ENCODE data around the gene CTNNAL1.
"Not testable (repeated sequence)": the region's sequence is repeated elsewhere in the genome, so short reads cannot be mapped to it uniquely, and the experiment has no call there.

Gene CTNNAL1

GRCh38 chr9:108903420-108904103 lies 109.7 kb downstream of the CTNNAL1 start:
- no peaks in the 10 kb centered on the region for H3K9me3 ChIP-seq (ENCODE audit: control insufficient read depth in 2 of 2, low read length in 2 of 2)
- H3K4me1 ChIP-seq (ENCODE audit: control insufficient read depth, insufficient read depth, low read length) = no peaks in the 10 kb centered on the region
- H3K9ac ChIP-seq (ENCODE audit: low read length in 2 of 2) = no peak overlapping the region
- H3K4me3 ChIP-seq (ENCODE audit: low read length in 2 of 2) = no peak overlapping the region
- H3K36me3 ChIP-seq (ENCODE audit: control insufficient read depth in 2 of 2, insufficient read depth in 2 of 2, low read length in 2 of 2) = peaks cover 44 to 59% of the 10 kb centered on the region in 2 donors
- H3K27ac ChIP-seq (ENCODE audit: low read length) = no peak overlapping the region
- H3K27me3 ChIP-seq (ENCODE audit: control insufficient read depth in 1 of 2, insufficient read depth in 2 of 2, low read length in 2 of 2) = no peaks in the 10 kb centered on the region

GRCh38 chr9:108900176-108900575 lies 113.1 kb downstream of the CTNNAL1 start:
- Histone ChIP-seq H3K9me3 (ENCODE audit: control insufficient read depth in 2 of 2, low read length in 2 of 2) (no peaks in the 10 kb centered on the region), H3K36me3 (ENCODE audit: control insufficient read depth in 2 of 2, insufficient read depth in 2 of 2, low read length in 2 of 2) (peaks cover 41 to 51% of the 10 kb centered on the region in 2 donors), H3K9ac (ENCODE audit: low read length in 2 of 2) (no peak overlapping the region), H3K4me1 (ENCODE audit: control insufficient read depth, insufficient read depth, low read length) (no peaks in the 10 kb centered on the region), H3K27me3 (ENCODE audit: control insufficient read depth in 1 of 2, insufficient read depth in 2 of 2, low read length in 2 of 2) (no peaks in the 10 kb centered on the region), H3K4me3 (ENCODE audit: low read length in 2 of 2) (no peak overlapping the region), H3K27ac (ENCODE audit: low read length) (no peak overlapping the region)

DNA sequence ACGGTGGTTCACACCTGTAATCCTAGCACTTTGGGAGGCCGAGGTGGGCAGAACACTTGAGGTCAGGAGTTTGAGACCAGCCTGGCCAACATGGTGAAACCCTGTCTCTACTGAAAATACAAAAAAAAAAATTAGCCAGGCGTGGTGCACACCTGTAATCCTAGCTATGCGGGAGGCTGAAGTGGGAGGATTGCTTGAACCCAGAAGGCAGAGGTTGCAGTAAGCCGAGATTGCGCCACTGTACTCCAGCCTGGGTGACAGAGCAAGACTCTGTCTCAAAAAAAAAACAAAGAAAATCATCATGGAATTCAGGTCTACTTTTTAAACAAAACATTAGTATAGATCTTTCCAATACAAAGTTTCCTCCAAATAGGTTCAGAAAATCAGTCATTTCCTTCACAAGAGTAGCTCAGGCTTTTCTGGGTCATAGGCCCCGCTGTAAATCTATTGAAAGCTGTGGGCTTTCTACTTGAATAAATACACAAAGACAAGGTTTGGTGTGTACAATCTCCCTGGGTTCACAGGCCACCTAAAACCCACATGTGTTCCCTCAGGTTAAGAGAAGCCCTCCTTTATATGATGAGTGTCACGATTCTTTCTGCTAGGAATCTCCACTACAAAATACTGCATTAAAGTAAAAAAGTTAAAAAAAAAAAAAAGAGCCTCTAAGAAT lies 114.1 kb downstream of the CTNNAL1 start:
- not testable (repeated sequence) for H3K4me3 ChIP-seq (ENCODE audit: low read length in 2 of 2); H3K4me1 ChIP-seq (ENCODE audit: control insufficient read depth, insufficient read depth, low read length); H3K9me3 ChIP-seq (ENCODE audit: control insufficient read depth in 2 of 2, low read length in 2 of 2); H3K27ac ChIP-seq (ENCODE audit: low read length); H3K9ac ChIP-seq (ENCODE audit: low read length in 2 of 2); H3K27me3 ChIP-seq (ENCODE audit: control insufficient read depth in 1 of 2, insufficient read depth in 2 of 2, low read length in 2 of 2)
- H3K36me3 ChIP-seq (ENCODE audit: control insufficient read depth in 2 of 2, insufficient read depth in 2 of 2, low read length in 2 of 2) = peaks cover 50 to 56% of the 10 kb centered on the region in 2 donors

- H3K27ac ChIP-seq (ENCODE audit: low read length) = no peak overlapping the region
- H3K27me3 ChIP-seq (ENCODE audit: control insufficient read depth in 1 of 2, insufficient read depth in 2 of 2, low read length in 2 of 2) = no peaks in the 10 kb centered on the region
- no peak overlapping the region for H3K9ac ChIP-seq (ENCODE audit: low read length in 2 of 2)
- H3K9me3 ChIP-seq (ENCODE audit: control insufficient read depth in 2 of 2, low read length in 2 of 2) = no peaks in the 10 kb centered on the region
- H3K36me3 ChIP-seq (ENCODE audit: control insufficient read depth in 2 of 2, insufficient read depth in 2 of 2, low read length in 2 of 2) = peaks cover 54 to 57% of the 10 kb centered on the region in 2 donors
- H3K4me3 ChIP-seq (ENCODE audit: low read length in 2 of 2) = no peak overlapping the region
- no peaks in the 10 kb centered on the region for H3K4me1 ChIP-seq (ENCODE audit: control insufficient read depth, insufficient read depth, low read length)
These were observed 115.8 kb downstream of the CTNNAL1 start for GRCh38 chr9:108897324-108898096.

GRCh38 chr9:108894225-108894997 lies 118.9 kb downstream of the CTNNAL1 start:
- H3K9ac ChIP-seq (ENCODE audit: low read length in 2 of 2) = no peak overlapping the region
- H3K9me3 ChIP-seq (ENCODE audit: control insufficient read depth in 2 of 2, low read length in 2 of 2) = no peaks in the 10 kb centered on the region
- H3K4me3 ChIP-seq (ENCODE audit: low read length in 2 of 2) = no peak overlapping the region
- no peak overlapping the region for H3K27ac ChIP-seq (ENCODE audit: low read length)
- peaks cover 58 to 62% of the 10 kb centered on the region in 2 donors for H3K36me3 ChIP-seq (ENCODE audit: control insufficient read depth in 2 of 2, insufficient read depth in 2 of 2, low read length in 2 of 2)
- no peaks in the 10 kb centered on the region for H3K4me1 ChIP-seq (ENCODE audit: control insufficient read depth, insufficient read depth, low read length)
- no peaks in the 10 kb centered on the region for H3K27me3 ChIP-seq (ENCODE audit: control insufficient read depth in 1 of 2, insufficient read depth in 2 of 2, low read length in 2 of 2)
